HFFc6 (cell line): ENCODE results near the gene PTDSS2. TPM values are rescaled to one million over a fixed set of nuclear protein-coding genes. Genes with fewer than 3 reads are reported as not detected.

Experiments used
- DNase-seq: peaks from one replicate; pipeline ENCODE4 v3.0.0-alpha.2; 2018
- H3K27ac Mint-ChIP-seq: 2 replicates; pipeline ENCODE4 v1.8.0; 2020; ENCODE audit warnings: mild to moderate bottlenecking, mixed read lengths
- H3K27me3 Mint-ChIP-seq: 2 replicates; pipeline ENCODE4 v1.8.0; 2021; ENCODE audit warnings: mild to moderate bottlenecking, moderate library complexity, mixed read lengths; ENCODE audit not compliant: insufficient read depth
- H3K36me3 Mint-ChIP-seq: 2 replicates; pipeline ENCODE4 v1.8.0; 2021; ENCODE audit warnings: low read depth, mixed read lengths
- H3K4me1 Mint-ChIP-seq: 2 replicates; pipeline ENCODE4 v1.8.0; 2020; ENCODE audit warnings: low read depth, mixed read lengths
- H3K4me3 Mint-ChIP-seq: 2 replicates; pipeline ENCODE4 v1.8.0; 2020; ENCODE audit warnings: mild to moderate bottlenecking, moderate library complexity, mixed read lengths
- H3K9me3 Mint-ChIP-seq: 2 replicates; pipeline ENCODE4 v1.8.0; 2020; ENCODE audit warnings: mild to moderate bottlenecking, mixed read lengths
- CTCF ChIP-seq: fragments of 200-600 bp; sonication (generic); IDR thresholded peaks from 2 replicates; pipeline ENCODE4 v1.5.0; 2021; ENCODE audit warnings: antibody characterized with exemption, mild to moderate bottlenecking
- total RNA-seq, 6 experiments: library from RNA; stranded (reverse); fragmentation: NEBNext Ultra II Directional; extraction: Animal tissue kit (Norgen Biotek cat#: 25700); gene quantifications; 2 replicates in 1 of 6; 3 replicates in 5 of 6; pipeline ENCODE4 v1.2.3, GENCODE V29; 2021

The PTDSS2 gene
- total RNA-seq, 6 experiments from 2014 or later = 23.3 to 34.5 (median 27.2) TPM

- TF ChIP-seq CTCF = no peak
- H3K27ac Mint-ChIP-seq = peak overlapping the region; percentile 100
- peak overlapping the region; percentile 96 for H3K4me3 Mint-ChIP-seq
- H3K36me3 Mint-ChIP-seq = peaks cover 7% of the 10 kb centered on the region
- H3K27me3 Mint-ChIP-seq = peaks cover 13% of the 10 kb centered on the region
- no peaks in the 10 kb centered on the region for H3K9me3 Mint-ChIP-seq
- H3K4me1 Mint-ChIP-seq = peaks cover 30% of the 10 kb centered on the region
- no peak for DNase-seq
These were observed 54.9 kb downstream of the PTDSS2 start for GRCh38 chr11:504994-505344.

- peak; percentile 97 for DNase-seq
- Mint-ChIP-seq H3K9me3 (no peaks in the 10 kb centered on the region), H3K27ac (peak overlapping the region; percentile 100), H3K36me3 (peaks cover 11% of the 10 kb centered on the region), H3K4me3 (peak overlapping the region; percentile 96), H3K4me1 (peaks cover 30% of the 10 kb centered on the region), H3K27me3 (peaks cover 13% of the 10 kb centered on the region)
- TF ChIP-seq CTCF = peak; percentile 33
These were observed 56.3 kb downstream of the PTDSS2 start for GRCh38 chr11:506238-506994.

GRCh38 chr11:506995-507726 is 57.1 kb downstream of the PTDSS2 start, which contains the start of gene RNH1:
TSS of gene RNH1 (minus strand) at chr11:507242. CDS start at chr11:502162, 5,080 bp downstream.
- DNase-seq = peak; percentile 93
- Mint-ChIP-seq H3K36me3 (peaks cover 15% of the 10 kb centered on the region), H3K4me1 (peaks cover 30% of the 10 kb centered on the region), H3K27me3 (peaks cover 9% of the 10 kb centered on the region), H3K9me3 (no peaks in the 10 kb centered on the region), H3K27ac (peak within 1 kb of the TSS; percentile 100), H3K4me3 (peak within 1 kb of the TSS; percentile 96)
- no peak for TF ChIP-seq CTCF

GRCh38 chr11:507727-508515 is 57.8 kb downstream of the PTDSS2 start:
- Mint-ChIP-seq H3K4me3 (peak overlapping the region; percentile 96), H3K9me3 (no peaks in the 10 kb centered on the region), H3K27ac (peak overlapping the region; percentile 100), H3K27me3 (peaks cover 9% of the 10 kb centered on the region), H3K4me1 (peaks cover 30% of the 10 kb centered on the region), H3K36me3 (peaks cover 15% of the 10 kb centered on the region)
- no peak for DNase-seq
- TF ChIP-seq CTCF = no peak

GRCh38 chr11:508956-509355 is 58.9 kb downstream of the PTDSS2 start:
- peaks cover 21% of the 10 kb centered on the region for H3K4me1 Mint-ChIP-seq
- H3K27ac Mint-ChIP-seq = no peak overlapping the region
- peaks cover 7% of the 10 kb centered on the region for H3K27me3 Mint-ChIP-seq
- no peak for TF ChIP-seq CTCF
- no peak for DNase-seq
- H3K4me3 Mint-ChIP-seq = no peak overlapping the region
- peaks cover 22% of the 10 kb centered on the region for H3K36me3 Mint-ChIP-seq
- no peaks in the 10 kb centered on the region for H3K9me3 Mint-ChIP-seq
